Neural cell (in vitro differentiated cells): ENCODE measurements around the gene EIF4EBP2.

Source experiments
- EP300 ChIP-seq: fragments of 450-650 bp; conservative IDR thresholded peaks from 2 replicates; pipeline ENCODE4 v1.6.1; 2014; ENCODE audit warnings: antibody characterized with exemption, mild to moderate bottlenecking, moderate library complexity; ENCODE audit not compliant: poor library complexity, severe bottlenecking
- RAD21 ChIP-seq: fragments of 450-650 bp; conservative IDR thresholded peaks from 2 replicates; pipeline ENCODE4 v1.6.1; 2014; ENCODE audit warnings: antibody characterized with exemption, mild to moderate bottlenecking, moderate library complexity
- TF ChIP-seq, protein P1 (sequence below): fragments of 450-650 bp; IDR thresholded peaks from 2 replicates; pipeline ENCODE4 v1.5.1; 2014; ENCODE audit warnings: antibody characterized with exemption, mild to moderate bottlenecking, moderate library complexity; ENCODE audit not compliant: poor library complexity, severe bottlenecking

DNA sequence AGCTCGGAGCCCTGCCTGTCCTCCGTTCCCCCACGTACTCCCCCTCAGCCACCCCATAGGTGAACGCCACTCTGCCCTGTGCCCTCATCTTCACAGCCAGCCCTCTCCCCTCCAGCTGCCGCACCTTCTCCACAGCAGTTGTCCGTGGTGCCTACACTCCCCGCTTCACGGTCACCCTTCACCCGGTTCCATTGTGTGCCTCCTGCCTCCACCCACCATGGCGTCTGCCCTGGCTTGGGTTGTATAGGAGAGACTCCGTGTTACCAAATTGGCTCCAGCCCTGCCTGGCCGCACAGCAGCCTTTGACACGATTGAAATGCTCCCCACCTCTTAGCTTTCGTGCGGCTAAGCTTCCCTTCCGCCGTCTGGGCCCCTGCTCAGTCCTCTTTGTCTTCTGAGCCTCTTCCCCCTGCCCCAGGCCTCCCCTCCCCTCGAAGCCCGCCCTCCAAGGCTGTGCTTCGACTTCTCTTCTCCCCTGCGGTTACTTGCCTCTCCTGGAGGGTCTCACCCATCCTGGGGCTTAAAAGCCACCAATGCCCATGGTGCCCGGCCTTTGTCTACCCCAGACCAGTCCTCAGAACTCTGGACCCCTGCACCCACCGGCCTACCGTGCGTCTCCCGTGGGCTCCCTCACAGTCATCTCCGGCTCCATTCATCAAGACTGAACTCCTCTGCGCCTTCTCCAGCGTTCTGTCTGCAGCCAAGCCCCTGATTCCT, 56.0 kb downstream of the EIF4EBP2 start:
- TF ChIP-seq, protein P1, sequence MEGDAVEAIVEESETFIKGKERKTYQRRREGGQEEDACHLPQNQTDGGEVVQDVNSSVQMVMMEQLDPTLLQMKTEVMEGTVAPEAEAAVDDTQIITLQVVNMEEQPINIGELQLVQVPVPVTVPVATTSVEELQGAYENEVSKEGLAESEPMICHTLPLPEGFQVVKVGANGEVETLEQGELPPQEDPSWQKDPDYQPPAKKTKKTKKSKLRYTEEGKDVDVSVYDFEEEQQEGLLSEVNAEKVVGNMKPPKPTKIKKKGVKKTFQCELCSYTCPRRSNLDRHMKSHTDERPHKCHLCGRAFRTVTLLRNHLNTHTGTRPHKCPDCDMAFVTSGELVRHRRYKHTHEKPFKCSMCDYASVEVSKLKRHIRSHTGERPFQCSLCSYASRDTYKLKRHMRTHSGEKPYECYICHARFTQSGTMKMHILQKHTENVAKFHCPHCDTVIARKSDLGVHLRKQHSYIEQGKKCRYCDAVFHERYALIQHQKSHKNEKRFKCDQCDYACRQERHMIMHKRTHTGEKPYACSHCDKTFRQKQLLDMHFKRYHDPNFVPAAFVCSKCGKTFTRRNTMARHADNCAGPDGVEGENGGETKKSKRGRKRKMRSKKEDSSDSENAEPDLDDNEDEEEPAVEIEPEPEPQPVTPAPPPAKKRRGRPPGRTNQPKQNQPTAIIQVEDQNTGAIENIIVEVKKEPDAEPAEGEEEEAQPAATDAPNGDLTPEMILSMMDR: no peak
- no peak for TF ChIP-seq RAD21
- no peak for TF ChIP-seq EP300
